NCI-H2107 (cell line): ENCODE measurements around the gene KCNJ14.

ENCODE experiments used
- DNase-seq: peaks from one replicate; lab custom pipeline; 2025; lab: John Stamatoyannopoulos, UW

The KCNJ14 gene

GRCh38 chr19:48445606-48446481 lies 9.5 kb upstream of the KCNJ14 start, which contains the start of gene GRWD1:
GRWD1 (plus strand) TSS chr19:48445983; CDS start chr19:48446006, 23 bp downstream.
- peak; percentile 89 for DNase-seq

GRCh38 chr19:48446579-48446978 lies 8.8 kb upstream of the KCNJ14 start:
- no peak for DNase-seq

- no peak for DNase-seq
Measured at GRCh38 chr19:48448563-48448962, 6.8 kb upstream of the KCNJ14 start.

DNA sequence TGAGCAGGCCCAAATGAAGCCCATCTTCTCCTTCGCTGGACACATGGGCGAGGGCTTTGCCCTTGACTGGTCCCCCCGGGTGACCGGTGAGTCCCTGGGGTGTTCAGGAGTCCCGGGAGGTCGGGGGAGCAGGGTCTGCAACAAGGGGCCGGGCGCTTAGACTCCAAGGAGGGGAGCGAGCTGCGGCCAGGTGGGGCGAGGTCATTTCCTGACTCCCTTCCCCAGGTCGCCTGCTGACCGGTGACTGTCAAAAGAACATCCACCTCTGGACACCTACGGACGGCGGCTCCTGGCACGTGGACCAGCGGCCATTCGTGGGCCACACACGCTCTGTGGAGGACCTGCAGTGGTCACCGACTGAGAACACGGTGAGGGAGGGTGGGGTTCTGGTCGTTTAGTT lies 4.9 kb upstream of the KCNJ14 start:
- no peak for DNase-seq

- no peak for DNase-seq
Measured at GRCh38 chr19:48450863-48451262, 4.5 kb upstream of the KCNJ14 start.

GRCh38 chr19:48451624-48452023 lies 3.8 kb upstream of the KCNJ14 start:
- no peak for DNase-seq

DNA sequence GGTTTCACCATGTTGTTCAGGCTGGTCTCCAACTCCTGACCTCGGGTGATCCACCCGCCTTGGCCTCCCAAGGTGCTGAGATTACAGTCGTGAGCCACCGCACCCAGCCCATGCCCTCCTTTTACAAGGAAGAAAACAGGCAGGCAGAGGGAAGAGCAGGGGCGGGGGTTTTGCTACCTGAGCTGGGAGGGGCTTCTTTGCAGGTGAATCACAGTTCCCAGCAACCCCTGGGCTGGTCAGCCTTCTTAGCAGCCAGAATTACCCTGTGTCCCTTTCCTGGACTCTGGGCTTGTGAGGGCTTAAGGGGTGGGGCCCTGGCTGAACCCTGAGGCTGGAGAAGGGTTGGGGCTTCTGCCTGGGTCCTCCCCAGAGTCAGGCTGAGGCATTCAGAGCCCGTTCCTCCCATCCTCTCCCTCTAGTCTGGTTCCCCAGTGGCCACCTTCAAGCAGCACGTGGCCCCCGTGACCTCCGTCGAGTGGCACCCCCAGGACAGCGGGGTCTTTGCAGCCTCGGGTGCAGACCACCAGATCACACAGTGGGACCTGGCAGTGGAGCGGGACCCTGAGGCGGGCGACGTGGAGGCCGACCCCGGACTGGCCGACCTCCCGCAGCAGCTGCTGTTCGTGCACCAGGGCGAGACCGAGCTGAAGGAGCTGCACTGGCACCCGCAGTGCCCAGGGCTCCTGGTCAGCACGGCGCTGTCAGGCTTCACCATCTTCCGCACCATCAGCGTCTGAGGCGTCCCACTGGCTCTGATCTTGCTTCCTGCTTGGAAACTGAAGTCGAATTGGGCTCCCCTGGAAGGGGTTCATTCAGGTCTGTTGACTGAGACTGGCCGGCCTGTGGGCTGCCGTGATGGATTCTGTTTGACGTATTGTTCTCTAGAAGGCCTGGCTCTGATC lies 2.8 kb upstream of the KCNJ14 start:
- DNase-seq = no peak

DNA sequence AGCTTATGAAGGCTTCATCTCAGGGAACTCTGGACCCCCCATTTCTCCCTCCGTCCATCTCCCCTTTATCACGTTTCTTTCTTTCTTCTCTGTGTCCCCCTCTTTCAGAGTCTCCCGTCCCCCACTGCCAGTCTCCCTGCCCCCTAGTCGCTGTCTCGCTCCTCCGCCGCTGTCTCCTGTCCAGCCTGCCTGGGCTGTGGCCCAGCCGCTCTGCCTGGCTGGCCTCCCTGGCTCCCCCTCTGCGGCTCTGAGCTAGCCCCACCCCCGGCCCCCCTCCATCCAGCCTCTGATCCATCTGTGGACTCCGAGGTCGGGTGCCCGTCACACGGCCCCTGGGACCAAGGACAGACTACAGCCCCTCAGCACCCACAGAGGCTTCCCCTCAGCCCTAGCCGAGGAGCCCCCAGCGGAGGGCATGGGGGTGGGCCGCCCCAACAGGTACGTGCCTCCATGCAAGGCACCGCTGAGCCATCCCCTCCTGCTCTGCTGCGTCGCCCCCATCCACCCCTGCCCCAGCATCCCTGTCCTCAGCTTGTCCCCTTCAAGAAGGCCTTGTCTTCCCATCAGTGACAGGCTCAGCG lies 1.1 kb upstream of the KCNJ14 start:
- no peak for DNase-seq

DNA sequence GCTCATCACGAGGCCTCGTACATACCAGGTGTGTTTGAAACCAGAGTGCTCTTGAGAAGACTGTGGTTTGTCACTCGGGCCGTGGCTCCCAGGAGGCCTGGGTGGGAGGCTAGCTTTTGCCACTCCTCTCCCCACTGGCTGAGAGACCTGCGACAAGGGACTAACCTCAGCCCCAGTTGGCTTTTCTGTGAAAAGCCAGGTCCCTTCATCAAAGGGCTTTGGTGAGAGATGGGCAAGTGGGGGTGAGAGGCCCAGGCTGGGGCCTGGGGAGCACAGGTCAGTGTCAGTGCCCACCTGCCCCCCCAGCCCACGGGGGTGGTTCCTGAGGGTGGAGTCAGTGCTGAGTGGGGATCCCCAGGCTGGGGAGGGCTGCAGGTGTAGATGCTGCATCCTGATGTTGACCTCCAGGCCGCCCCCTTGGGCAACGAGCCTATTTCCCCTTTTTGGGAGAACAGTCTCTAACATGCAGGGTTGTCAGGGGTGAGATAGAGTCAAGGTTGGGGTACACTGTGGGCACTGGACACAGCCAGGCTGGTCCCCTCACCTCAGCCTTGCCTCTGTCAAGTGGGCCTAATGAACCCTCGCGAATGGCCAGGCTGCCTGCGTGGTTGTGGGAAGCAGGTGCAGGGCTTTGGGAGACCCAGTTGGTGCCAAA lies 661 bp downstream of the KCNJ14 start:
- DNase-seq = no peak

GRCh38 chr19:48456864-48457263 lies 1.5 kb downstream of the KCNJ14 start:
- no peak for DNase-seq

DNA sequence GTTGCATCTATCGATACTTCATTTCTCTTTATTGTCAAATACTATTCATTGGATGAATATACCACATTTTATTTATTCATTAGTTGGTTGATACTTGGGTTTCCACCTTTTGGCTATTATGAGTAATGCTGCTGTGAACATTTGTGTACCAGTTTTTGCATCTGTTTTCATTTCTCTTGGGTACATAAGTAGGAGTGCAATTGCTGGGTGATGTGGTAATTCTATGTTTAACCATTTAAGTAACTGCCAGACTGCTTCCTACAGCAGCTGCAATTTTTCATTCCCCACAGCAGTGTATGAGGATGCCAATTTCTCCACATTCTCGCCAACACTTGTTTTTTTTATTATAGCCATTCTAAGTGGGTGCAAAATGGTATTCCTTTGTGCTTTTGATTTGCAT lies 2.6 kb downstream of the KCNJ14 start:
- DNase-seq = no peak

- no peak for DNase-seq
Measured at GRCh38 chr19:48461651-48461981, 6.2 kb downstream of the KCNJ14 start.

DNA sequence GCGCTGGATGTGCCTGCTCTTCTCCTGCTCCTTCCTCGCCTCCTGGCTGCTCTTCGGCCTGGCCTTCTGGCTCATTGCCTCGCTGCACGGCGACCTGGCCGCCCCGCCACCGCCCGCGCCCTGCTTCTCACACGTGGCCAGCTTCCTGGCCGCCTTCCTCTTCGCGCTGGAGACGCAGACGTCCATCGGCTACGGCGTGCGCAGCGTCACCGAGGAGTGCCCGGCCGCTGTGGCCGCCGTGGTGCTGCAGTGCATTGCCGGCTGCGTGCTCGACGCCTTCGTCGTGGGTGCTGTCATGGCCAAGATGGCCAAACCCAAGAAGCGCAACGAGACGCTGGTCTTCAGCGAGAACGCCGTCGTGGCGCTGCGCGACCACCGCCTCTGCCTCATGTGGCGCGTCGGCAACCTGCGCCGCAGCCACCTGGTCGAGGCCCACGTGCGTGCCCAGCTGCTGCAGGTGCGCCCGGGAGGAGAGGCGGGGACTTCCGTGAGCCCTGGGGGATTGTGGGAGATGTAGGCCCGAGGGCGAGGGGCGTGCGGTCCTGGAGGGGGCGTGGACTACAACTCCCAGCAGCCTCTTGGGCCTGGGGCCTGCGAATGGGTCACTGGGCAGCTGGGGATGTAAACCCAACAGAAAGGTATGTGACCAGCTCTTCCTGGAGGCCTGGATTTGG lies 6.7 kb downstream of the KCNJ14 start:
- no peak for DNase-seq

GRCh38 chr19:48465215-48465614 lies 9.8 kb downstream of the KCNJ14 start:
- no peak for DNase-seq

GRCh38 chr19:48466561-48467325 lies 11.4 kb downstream of the KCNJ14 start:
- no peak for DNase-seq

DNA sequence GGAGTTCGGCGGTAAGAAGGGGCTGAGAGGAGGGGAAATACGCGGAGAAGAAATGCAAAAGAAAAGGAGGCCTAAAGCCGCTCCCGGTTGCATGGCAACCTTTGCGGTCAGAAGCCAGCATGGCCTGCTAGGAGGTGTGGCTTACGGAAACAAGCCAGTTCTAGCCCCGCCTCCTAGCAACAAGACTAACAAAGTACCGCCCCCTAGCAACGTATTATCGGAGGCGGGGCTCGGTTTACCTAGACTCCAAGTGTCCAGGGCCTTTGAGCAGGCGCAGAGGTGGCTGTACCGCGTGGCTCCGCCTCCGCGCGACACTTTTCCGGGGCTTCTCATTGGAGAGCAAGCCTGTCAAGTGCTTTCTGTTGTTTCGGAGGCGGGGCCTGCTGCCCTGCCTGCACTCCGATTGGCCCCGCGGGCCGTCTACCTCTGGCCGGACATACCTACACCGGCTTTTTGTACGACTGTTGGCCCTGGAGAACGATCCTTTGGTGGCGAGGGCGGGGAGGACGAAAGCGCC lies 13.5 kb downstream of the KCNJ14 start:
- DNase-seq = peak; percentile 99

GRCh38 chr19:48469289-48469881 lies 14.0 kb downstream of the KCNJ14 start, which contains the start of gene CYTH2:
CYTH2 (plus strand) TSS chr19:48469369; CDS start chr19:48469508, 139 bp downstream.
- peak; percentile 32 for DNase-seq

DNA sequence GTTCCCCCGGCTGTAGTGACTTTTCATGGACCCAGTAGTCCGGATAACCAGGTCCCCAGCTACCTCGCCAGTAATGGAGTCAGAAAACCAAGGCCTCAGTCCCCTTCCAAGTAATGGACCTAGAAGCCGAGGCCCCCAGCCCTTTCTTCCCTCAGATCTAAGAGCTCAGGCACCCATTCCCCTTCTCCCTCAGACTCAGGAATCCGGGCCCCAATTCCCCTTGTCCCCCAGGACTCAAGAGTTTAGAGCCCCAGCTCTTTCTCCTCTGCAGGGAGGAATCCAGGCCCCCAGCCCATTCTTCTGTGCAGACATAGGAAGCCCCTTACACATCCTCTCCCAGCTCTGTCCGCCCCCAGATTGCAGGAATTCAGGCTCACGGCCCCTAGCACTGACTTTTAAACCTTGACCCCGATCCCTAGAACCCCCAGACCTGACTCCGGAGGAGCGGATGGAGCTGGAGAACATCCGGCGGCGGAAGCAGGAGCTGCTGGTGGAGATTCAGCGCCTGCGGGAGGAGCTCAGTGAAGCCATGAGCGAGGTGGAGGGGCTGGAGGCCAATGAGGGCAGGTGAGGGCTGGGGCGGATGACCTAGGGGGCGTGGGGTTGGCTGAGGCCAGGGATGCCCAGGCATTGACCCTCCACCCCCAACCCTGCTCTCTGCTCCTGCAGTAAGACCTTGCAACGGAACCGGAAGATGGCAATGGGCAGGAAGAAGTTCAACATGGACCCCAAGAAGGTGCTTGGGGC lies 14.7 kb downstream of the KCNJ14 start:
- DNase-seq = no peak

GRCh38 chr19:48470856-48471255 lies 15.5 kb downstream of the KCNJ14 start:
- no peak for DNase-seq
